IPS DF 19.7 (cell line): ENCODE results near the gene SLC13A5.

Experiments
- DNase-seq: peaks from one replicate; pipeline ENCODE4 v3.0.0-alpha.2; 2013; ENCODE audit warnings: low read depth, low spot score

SLC13A5 gene

DNA sequence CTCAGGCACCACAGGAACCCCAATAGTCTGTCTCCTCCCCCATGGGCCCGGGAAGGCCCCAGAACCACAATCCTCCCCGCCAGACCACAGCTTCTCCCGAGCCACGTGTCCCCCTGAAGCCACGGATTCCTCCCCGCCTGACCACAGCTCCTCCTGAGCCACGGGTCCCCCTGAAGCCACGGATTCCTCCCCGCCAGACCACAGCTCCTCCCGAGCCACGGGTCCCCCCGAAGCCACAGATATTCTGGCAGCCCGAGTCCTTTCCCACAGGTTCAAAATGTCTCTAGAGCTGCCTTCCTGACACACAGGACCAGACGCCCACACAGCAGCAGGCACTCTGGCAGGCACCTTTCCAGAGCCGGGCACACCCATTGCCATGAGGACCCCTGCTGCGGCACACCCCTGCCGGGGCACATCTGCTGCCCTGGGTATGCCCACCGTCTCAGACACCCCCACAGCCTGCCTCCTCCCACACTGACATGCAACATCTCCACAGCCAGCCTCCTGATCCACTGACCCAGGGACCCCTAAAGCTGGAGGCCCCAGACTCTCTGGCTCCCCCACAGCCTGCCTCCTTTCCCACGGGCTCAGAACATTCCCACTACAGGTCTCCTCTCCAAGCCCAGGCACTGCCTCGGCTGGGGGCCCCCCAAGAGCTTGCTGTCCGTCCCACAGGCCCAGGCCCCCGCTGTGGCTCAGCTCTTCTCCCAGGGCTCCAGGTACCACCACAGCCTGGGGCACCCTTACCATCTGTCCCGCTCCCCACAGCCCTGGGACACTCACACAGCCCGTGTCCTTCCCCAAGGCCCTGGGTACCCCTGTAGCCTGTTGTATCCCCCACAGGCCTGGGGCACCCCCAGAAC is 74.9 kb downstream of the SLC13A5 start:
- DNase-seq = no peak

DNA sequence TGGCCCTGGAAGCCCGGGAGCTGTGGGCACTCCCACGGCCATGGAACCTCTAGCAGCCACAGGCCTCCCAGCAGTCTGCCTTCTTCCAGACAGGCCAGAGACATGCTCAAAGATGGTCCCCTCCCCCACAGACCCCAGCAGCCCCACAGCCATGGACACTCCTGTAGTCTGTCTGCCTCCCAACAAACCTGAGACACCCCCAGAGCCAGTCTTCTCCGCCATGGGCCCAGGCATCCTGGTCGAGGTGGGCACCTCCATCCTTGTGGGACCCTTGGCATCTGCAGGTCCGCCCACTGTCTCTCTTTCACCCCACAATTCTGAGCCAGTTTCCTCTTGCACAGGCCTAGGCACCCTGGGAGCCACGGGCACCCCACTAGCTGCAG is 75.7 kb downstream of the SLC13A5 start:
- no peak for DNase-seq

DNA sequence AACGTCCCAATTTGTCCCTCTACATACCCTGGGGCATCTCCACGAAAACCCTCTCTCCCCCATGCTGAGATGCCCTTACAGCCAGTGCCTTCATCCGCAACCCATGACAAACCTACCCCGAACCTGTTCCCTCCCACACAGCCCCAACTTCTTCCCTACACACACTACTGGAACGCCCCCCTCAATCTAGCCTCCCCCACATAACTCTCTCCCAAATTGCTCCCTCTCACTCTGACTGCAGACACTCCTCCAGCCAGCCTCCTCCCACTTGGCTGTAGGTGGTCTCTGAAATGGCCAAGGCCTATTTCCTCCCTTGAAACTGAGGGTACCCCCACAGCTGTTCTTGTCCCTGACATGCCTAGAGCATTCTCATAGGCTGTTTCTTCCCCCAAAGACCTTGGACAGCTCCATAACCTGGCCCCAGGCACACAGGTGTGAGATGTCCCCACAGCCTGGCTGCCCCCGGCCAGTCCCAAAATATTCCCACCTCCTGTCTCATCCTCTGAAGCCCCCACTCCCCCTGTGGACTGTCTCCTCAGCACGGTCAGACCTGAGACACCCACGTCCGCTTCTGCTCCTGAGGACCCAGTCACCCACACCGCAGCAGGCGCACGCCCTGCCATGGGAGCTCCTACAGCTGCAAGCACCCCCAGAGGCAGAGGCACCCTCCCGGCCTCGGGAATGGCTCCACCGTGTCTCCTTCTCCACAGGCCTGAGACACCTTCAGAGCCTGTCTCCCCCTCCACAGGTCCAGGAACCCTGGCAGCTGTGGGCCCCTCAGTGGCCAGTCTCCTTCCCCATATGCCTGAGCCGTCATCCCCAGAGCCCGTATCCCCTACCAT is 76.3 kb downstream of the SLC13A5 start:
- DNase-seq = no peak

DNA sequence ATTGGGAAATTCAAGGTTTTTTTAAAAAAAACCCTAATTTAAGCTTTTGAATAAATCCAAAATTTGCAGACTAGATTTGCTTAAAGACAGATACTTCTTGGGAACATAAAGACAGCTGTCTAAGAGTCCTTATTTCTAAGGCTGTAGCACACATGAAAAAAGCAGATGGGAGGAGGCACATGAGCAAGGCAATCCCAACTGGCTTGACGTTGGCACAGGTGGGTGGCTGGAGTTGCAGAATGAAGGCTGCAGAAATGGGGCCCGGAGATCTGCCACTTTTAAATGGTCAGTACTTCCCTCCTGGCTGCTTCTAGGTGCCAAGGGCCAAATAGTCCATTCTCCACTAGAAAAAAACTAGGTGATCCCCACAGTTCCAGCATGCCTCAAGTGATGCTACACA is 77.1 kb downstream of the SLC13A5 start:
- no peak for DNase-seq
